Posterior cingulate gyrus (tissue), 11 donors: ENCODE data around the gene SLC19A1.
"Not testable (repeated sequence)": the region's sequence is repeated elsewhere in the genome, so short reads cannot be mapped to it uniquely, and the experiment has no call there.

ENCODE experiments used
- DNase-seq, 10 donors: peaks; one replicate each; pipeline versions ENCODE4 v3.0.0 to v3.0.0-alpha.2; 2020 to 2021; ENCODE audit warnings: mixed read lengths in 3 of 10
- intact Hi-C: fragments of 100-400 bp; cut with DNase I; formaldehyde crosslinking; loops from one replicate; pipeline ENCODE4 v1.15.1; 2023

Gene SLC19A1

GRCh38 chr21:45537111-45537745 is 5.0 kb downstream of the SLC19A1 start:
- intact Hi-C loops: no loop called here
- peak in 9 of 10 donors; percentile 6 to 83 (median 14) for DNase-seq

GRCh38 chr21:45536301-45537081 is 5.7 kb downstream of the SLC19A1 start:
- intact Hi-C loops: no loop called here

GRCh38 chr21:45535341-45536081 is 6.7 kb downstream of the SLC19A1 start:
- peak in 9 of 10 donors; percentile 13 to 80 (median 24) for DNase-seq
- intact Hi-C loops: no loop called here

More at GRCh38 chr21:45536301-45537081, 5.7 kb downstream of the SLC19A1 start:
- peak in 8 of 10 donors; percentile 5 to 84 (median 11) for DNase-seq

GRCh38 chr21:45534636-45535331 is 7.5 kb downstream of the SLC19A1 start:
- DNase-seq: peak in 8 of 10 donors; percentile 51 to 91 (median 64)
- intact Hi-C loops: no loop called here

GRCh38 chr21:45533846-45534635 is 8.2 kb downstream of the SLC19A1 start:
- DNase-seq: peak in 8 of 10 donors; percentile 5 to 79 (median 16)
- intact Hi-C loops: no loop called here

GRCh38 chr21:45533361-45533845 is 8.8 kb downstream of the SLC19A1 start:
- intact Hi-C loops: no loop called here
- peak in 4 of 10 donors; percentile 3 to 66 (median 6) for DNase-seq

- intact Hi-C loops: no loop called here
- peak in 7 of 10 donors; percentile 8 to 81 (median 19) for DNase-seq
These were observed 9.3 kb downstream of the SLC19A1 start for GRCh38 chr21:45532826-45533360.

- DNase-seq: peak in 7 of 10 donors; percentile 6 to 85 (median 28)
- intact Hi-C loops: no loop called here
These were observed 10.6 kb downstream of the SLC19A1 start for GRCh38 chr21:45531393-45532215.

- DNase-seq, intact Hi-C loops: not testable (repeated sequence)
These were observed 11.2 kb downstream of the SLC19A1 start for GRCh38 chr21:45531114-45531392.

- intact Hi-C loops: no loop called here
- DNase-seq: peak in 6 of 10 donors; percentile 4 to 78 (median 38)
These were observed 11.7 kb downstream of the SLC19A1 start for GRCh38 chr21:45530423-45531113.

GRCh38 chr21:45529785-45530422 is 12.3 kb downstream of the SLC19A1 start:
- peak in 2 of 10 donors; percentile 16 to 18 for DNase-seq
- intact Hi-C loops: no loop called here

- intact Hi-C loops: no loop called here
- peak in 6 of 10 donors; percentile 3 to 69 (median 30) for DNase-seq
These were observed 13.1 kb downstream of the SLC19A1 start for GRCh38 chr21:45528981-45529784.

GRCh38 chr21:45528028-45528705 is 14.1 kb downstream of the SLC19A1 start:
- intact Hi-C loops: no loop called here
- DNase-seq: peak in 6 of 10 donors; percentile 2 to 72 (median 26)

- peak in 6 of 10 donors; percentile 3 to 59 (median 20) for DNase-seq
- intact Hi-C loops: not testable (repeated sequence)
These were observed 14.9 kb downstream of the SLC19A1 start for GRCh38 chr21:45527151-45527999.

GRCh38 chr21:45525910-45526306 is 16.3 kb downstream of the SLC19A1 start:
- intact Hi-C loops: no loop called here
- DNase-seq: peak in 5 of 10 donors; percentile 2 to 40 (median 12)
